Stimulated activated CD4-positive, alpha-beta T cell treated with anti-CD3 and anti-CD28 coated beads, TNF-alpha, amount 100 ng/mL, for 4 hours (primary cell): Measurements from ENCODE around the gene BRSK2.
"Not testable (repeated sequence)": the region's sequence is repeated elsewhere in the genome, so short reads cannot be mapped to it uniquely, and the experiment has no call there.

Source experiments
- DNase-seq, 3 experiments: peaks; one replicate each; pipeline ENCODE4 v3.0.0-alpha.2; 2020; ENCODE audit warnings: low read depth in 3 of 3

BRSK2 gene

DNA sequence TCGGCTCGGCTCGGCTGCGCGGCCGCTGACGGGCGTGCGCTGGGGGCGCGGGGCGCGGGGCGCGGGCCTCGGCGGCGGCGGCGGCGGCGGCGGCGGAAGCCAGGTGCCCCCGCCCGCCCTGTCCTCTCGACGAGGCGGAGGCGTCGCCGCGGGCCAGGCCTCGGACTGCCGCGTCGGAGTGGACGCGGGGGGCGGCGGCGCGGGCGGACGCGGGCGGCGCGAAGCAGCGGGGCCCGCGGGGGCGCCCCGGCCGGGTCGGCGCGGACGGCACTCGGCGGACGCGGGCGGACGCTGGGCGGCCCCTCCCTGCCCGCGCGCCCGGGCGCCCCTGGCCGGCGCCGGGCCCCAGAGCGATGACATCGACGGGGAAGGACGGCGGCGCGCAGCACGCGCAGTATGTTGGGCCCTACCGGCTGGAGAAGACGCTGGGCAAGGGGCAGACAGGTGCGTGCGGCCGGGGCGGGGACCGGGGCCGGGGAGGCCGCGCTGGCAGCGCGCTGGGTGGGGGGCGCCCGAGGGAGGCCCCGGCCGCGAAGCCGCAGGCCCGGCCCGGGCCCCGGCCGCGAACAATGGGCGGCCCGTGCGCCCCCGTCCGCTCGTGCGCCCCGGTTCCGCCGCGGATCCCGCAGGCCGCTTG lies at the start of gene BRSK2:
TSS of gene BRSK2 (plus strand) at position 3 of the 637 bp plus-strand sequence. CDS start at position 354, 351 bp downstream.
- no peak for DNase-seq

DNA sequence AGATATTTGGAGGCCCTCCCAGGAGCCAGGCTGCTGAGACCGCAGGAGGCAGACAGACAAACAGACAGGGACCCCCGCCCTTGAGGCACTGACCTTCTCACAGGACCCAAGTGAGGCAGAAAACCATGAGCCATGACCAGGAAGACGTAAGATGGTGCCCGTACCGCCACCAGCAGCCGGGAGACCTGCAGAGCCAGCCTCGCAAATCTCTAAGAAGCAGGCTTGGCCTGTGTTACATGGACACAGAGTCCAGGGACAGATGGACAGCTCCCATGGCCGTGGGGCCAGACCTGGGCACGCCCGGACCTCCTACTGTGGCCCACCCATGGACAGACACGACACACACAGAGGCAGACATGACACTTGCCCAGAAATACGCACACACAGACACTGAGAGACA lies 49.6 kb upstream of the BRSK2 start:
- no peak for DNase-seq

DNA sequence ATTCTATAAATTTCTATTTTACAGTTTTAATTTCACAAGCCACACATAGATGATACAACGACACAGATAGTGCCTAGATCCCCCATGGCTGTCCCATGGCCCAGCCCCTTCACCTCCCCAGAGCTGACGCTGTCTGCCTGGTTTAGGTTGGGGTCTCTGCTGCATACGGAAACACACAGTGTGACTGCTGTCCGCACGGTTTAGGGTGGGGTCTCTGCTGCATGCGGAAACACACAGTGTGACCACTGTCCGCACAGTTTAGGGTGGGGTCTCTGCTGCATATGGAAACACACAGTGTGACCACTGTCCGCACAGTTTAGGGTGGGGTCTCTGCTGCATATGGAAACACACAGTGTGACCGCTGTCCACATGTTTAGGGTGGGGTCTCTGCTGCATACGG lies 48.5 kb upstream of the BRSK2 start:
- DNase-seq, result not testable (repeated sequence)

DNA sequence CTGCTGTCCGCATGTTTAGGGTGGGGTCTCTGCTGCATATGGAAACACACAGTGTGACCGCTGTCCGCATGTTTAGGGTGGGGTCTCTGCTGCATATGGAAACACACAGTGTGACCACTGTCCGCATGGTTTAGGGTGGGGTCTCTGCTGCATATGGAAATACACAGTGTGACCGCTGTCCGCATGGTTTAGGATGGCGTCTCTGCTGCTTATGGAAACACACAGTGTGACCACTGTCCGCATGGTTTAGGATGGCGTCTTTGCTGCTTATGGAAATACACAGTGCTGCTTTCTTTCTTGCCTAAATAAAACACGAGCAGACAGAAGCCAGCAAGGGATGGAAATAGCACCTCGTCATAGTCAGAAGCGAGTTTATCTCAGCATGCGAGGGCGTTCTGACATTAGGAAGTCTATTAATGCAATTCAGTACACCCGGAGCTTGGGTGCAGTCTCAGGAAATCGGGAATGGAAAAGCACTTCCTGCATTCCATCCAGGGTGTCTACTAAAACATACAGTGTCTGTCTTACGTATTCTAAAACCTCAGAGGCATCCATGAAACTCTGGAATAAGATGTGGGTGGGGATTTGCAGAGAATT lies 47.7 kb upstream of the BRSK2 start:
- DNase-seq, result no peak

DNA sequence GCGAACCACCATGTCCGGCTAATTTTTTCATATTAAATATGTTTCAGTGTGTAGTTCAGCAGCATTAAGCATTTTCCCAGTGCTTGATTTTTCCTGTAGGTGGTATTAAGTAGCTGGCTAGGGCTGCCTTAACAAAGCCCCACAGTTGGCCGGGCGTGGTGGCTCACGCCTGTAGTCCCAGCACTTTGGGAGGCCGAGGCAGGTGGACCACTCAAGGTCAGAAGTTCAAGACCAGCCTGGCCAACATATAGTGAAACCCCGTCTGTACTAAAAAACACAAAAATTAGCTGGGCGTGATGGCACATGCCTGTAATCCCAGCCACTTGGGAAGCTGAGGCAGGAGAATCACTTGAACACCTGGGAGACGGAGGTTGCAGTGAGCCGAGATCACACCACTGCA lies 46.8 kb upstream of the BRSK2 start:
- DNase-seq, result no peak

DNA sequence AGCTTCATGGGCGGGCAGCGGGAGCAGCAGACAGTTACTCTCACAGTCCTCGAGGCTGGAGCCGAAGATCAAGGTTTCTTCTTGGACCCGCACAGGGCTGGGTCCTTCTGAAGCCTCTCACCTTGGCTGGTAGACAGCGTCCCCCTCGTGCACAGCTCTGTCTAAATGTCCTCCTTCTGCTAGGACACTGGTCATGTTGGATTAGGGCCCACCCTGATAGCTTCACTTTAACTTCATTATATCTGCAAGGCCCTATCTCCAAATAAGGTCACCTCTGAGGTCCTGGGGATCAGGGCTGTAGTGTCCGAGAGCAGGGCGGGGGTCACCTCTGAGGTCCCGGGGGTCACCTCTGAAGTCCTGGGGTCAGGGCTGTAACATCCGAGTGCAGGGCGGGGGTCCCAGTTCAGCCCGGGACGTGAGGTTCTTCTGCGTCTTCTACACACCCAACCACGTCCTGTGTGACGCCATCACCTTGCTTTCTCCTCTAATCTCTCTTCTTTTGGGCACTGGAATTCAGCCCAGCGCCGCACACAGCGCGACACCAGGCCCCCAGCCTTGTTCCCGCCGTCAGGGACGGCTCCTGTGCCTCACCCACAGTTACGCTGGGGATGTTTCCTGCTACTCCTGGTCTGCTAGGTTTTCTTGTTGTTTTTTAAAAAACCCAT lies 46.2 kb upstream of the BRSK2 start:
- no peak for DNase-seq

DNA sequence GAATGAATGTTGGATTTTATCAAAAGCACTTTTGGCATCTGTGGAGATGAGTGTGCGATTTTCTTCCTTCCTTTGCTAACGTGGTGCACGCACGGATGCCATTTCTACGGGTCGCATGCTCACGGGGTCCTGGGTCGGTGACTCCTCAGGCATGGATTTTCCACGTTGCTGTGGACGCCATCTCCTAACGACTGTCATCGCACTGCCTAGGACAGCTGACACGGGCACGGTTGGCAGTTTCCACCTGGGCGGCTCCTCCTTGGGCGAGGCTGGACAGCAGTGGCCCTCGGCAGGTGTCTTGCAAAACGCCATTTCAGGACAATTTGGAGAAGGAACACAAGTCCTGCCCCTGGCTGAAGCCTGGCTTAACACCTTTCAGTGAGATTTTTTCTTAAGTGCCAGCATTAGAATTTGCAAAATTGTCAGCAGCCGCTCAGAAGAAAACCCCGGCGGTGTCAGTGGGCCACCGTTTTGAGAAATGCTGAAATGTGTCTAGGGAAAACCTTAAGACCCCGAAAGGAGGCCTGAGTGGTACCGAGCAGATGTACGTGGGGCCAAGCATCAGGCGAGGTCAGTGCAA lies 45.6 kb upstream of the BRSK2 start:
- DNase-seq, result no peak

DNA sequence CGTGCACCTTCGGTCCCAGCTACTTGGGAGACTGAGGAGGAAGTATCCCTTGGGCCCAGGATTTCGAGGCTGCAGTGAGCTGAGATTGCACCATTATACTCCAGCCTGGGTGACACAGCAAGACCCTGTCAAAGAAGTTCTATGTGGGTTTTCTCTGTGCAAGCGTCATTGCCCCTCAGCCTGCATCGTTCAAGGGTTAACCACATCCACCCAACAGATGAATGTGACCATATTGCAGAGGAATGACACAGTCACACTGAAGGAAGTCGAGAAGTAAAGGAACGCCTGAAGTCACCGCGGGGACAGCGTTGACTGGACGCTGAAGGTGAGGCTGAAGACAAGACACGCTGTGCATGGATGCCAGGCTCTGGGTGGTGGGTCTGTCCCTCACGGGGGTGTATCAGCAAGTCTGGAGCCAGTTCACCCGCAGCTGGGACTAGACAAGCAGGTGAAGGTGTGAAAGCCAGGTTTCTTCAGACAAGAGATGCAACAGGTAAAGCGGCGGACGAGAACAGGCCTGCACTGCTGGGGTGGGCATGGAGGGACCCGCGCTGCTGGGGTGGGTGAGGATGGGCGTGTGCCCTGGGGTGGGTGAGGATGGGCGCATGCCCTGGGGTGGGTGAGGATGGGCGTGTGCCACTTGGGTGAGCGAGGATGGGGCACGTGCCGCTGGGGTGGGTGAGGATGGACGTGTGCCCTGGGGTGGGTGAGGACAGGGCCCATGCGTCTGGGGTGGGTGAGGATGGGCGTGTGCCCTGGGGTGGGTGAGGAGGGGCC lies 43.8 kb upstream of the BRSK2 start:
- no peak for DNase-seq

DNA sequence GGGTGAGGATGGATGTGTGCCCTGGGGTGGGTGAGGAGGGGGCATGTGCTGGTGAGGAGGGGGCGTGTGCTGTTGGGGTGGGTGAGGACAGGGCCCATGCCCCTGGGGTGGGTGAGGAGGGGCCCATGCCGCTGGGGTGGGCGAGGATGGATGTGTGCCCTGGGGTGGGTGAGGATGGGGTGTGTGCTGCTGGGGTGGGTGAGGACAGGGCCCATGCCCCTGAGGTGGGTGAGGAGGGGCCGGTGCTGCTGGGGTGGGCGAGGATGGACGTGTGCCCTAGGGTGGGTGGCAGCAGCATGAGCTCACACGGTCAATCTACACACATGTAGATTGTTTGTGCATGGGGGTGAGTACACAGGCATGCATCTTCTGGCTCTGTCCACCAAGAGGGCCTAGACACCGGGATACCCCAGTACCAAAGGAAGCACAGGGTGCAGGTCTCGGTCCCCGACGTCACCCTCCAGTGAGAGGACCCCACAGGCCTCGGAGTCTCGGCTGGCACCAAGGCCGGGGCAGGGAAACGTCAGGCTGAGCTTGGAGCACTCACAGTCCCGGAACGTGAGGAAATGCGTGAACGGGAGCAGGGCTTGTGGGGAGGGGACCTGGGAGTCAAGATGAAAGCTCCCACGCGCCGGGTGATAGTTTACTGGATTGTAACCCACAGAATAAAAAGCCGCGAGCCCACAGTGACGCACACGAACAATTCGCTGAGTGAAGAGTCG lies 42.9 kb upstream of the BRSK2 start:
- no peak for DNase-seq

DNA sequence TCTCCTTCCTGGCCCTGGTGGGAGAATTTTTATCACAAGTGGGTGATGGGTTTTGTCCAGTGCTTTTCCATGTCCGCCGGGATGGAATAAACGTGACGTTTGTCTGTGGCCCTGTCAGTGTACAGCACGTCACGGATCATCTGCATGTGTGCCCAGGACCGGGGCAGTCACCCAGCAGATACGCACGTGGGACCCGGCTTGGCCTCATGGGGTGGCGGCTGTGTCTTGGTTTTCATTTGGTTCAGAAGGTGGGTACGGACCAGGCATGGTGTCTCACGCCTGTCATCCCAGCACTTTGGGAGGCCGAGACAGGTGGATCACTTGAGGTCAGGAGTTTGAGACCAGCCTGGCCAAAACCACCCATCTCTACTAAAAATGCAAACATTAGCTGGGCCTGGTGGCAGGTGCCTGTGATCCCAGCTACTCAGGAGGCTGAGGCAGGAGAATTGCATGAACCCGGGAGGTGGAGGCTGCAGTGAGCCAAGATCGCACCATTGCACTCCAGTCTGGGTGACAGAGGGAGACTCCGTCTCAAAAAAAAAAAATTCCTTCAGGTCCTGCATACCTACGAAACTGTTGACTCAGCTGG lies 42.2 kb upstream of the BRSK2 start:
- not testable (repeated sequence) for DNase-seq

DNA sequence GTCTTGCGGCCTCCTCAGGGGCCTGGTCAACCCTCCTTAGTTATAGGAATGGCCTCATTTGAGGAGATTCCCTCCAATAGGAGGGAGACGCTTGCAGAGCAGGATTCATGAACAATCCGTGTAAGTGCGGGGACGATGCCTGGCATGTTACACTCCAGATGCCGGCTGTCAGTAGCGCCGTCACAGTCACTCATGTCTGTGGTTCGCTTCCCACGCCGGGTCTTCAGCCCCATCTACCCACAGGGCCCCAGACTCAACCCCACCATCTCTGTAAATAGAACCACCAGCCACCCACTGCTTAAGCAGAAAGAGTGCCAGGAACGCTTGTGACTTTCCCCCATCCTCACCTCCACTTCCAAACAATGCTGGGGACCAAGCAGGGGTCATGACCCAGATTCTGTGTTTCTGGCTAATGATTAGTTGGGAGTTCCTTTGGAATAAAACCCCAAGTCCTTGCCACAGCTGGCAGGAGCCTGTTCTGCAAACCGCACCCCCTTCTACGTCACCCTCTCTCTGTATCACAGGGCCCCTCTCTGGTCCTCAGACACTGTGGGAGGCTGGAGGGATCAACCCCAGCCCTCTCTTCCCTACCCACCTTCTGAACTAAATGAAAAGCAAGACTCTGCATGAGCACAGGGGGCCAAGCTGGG lies 41.5 kb upstream of the BRSK2 start:
- DNase-seq, result no peak

DNA sequence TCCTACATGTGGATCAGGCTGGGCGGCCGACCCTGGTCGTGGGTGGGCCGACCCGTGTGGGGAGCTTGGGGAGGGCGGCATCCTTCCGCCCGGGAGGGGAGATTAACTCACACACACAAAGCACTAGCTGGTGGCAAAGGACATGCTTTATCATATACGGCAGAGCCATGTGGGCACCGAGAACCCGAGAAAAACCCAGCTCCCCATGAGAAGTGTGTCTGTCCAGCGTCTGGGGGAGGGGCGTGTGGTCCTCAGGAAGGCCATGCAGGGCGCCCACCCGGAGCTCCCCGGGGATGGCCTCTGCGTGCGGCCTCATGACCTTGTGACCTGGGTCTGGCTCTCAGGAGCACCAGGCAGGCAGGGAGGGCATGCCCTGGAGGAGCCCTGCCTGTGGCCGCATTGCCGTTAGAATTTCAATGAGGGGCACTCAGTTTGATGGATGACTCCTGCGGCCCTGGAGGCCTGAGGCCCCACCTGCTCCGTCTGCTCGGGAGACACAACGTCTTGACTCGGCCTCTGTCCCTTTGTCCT lies 40.9 kb upstream of the BRSK2 start:
- no peak for DNase-seq

DNA sequence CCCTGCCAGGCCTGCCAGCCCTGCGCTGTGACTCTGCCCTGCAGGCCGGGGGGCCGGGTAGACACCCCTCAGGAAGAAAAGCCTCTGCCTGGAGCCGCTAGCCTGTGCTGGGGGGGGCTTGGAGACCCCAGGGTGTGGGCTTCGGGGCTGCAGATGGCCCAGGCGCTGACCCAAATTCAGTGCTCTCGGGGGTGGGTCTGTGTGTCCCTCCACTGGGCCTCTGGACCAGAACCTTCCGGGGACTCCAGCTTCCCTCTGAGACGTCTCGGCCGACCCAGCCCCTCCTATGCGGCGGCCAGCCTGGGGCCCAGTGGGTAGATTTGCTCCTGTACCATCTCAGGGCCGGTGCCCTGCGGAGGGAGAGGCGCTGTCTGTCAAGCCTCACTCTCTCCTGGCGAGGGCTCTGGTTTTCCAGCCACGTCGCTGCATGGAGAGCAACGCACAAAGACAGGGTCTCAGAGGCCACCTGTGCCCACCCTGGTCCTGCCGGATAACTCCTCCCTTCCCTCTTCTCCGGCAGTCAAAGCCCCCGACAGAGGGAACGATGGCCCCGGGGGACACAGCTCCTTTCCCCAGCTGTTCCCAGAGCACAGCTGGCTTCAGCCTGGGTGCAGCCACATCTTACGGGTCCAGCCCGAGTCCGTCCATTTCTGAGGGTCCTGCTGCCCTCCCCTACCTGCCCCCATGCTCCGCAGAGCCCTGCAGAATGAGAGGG lies 40.2 kb upstream of the BRSK2 start:
- no peak for DNase-seq

DNA sequence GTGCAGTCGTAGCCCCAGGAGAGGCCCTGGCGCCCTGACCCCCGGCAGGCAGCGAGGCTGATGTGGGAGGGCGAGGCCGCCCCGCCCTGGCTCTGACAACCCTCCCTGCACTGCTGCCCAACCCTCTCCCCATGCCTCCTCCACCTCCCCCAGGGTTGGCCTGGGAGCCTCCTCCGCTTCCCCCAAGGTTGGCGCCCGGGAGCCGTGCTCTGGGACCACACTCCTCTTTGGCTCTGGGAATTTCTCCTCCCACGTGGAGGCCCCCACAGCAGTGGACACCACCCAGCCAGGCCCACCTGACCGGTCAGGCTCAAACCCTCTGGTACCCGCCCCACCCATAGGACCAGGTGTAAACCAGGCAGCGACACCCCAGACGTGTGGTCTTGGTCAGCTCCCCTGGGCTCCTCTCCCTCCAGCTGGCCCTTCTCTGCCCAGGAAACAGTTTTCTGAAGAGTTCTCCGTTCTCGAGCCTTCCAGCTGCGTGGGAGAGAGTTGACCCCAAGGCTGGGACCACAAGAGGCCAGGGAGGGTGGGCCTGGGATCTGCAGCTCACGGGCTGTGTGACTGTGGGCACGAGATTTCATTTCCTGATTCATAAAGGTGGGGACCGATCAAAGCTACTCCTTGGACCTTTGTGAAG lies 39.5 kb upstream of the BRSK2 start:
- DNase-seq, result no peak

DNA sequence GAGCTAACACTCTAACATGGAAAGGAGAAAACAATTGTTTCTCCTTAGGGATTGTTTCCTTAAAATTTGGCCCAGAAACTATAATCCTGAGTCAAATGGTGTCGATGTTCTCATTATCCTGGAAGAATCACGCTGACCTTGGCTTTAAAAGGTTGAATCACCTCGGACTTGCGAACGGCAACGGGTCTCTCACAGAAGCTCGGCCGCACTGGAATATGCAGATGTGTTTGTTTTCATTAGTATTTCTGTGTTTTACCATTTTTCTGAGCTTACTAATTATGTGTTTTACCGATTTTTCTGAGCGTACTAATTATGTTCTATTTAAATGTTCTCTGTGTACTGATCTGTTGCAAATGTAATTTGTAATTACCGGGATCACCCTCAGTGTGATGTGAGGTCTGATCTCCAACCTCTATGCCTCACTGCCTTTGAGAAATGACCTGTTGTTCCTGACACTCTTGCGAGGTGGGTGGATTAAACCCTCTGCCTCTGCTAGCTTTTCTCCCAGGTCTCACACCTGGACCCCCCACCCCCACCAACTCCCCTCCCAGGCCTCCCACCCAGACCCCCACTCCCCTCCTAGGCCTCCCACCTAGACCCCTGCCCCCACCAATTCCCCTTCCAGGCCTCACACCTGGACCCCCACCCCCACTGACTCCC lies 38.3 kb upstream of the BRSK2 start:
- DNase-seq, result no peak

DNA sequence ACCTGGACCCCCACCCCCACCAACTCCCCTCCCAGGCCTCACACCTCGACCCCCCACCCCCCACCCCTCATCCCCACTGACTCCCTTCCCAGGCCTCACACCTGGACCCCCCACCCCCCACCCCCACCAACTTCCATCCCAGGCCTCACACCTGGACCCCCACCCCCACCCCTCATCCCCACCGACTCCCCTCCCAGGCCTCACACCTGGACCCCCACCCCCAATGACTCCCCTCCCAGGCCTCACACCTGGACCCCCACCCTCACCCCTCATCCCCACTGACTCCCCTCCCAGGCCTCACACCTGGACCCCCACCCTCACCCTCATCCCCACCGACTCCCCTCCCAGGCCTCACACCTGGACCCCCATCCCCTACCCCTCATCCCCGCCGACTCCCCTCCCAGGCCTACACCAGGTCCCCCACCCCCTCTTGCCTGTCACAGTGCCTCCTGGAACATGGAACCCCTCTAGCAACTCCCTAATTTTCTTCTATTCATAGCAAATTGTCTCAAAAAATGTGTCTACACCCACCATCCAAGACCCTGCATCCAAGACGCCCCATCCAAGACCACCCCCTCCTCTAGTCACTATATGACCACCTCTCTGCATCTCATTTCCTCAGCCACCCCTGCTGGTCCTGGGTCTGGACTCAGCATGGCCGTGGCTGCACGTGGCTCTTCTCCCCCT lies 36.9 kb upstream of the BRSK2 start:
- no peak for DNase-seq

DNA sequence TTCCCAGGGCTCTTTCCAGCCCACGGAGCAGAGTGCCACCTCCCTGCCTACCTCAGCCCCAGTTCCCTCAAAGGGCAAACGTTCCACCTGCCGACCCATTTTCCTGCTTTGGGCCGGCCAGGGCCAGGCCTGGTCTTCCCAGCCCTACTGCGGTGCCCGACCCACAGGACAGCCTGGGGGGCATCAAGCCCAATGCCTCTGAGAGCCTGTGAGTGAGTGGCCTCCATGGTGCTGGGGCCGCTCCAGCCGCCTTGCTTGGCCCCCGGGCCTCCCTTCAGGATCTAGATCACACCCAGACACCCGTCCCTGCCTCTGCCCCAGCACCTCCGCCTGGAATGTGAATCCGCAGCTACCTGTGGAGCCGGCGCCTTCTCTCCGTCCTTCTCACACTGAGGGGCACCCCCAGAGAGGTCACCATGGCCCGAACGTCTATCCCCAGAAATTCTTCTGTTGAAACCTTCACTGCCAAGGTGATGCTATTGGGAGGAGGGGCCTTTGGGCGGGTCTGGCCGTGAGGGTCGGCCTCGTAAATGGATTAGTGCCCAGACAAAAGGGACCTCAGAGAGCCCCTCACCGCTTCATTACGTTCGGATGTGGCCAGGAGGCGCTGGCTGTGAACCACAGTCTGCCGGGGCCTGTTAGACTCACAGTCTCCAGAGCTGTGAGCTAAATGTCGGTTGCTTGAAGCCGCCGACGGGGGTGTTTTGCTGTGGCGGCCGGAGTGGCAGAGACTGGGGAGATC lies 36.2 kb upstream of the BRSK2 start:
- no peak for DNase-seq
